Liver (tissue), 9 donors: ENCODE results near the gene REC114. TPM values are rescaled to one million over a fixed set of nuclear protein-coding genes. Genes with fewer than 3 reads are reported as not detected.
"Not testable (repeated sequence)": the region's sequence is repeated elsewhere in the genome, so short reads cannot be mapped to it uniquely, and the experiment has no call there.

Source experiments
- DNase-seq: peaks from one replicate; pipeline ENCODE4 v3.0.0-alpha.2; 2017; ENCODE audit warnings: low spot score
- H3K27ac ChIP-seq, 2 donors: one replicate each; pipeline ENCODE4 v1.7.0; 2013; ENCODE audit warnings: inconsistent platforms in 2 of 2, low read length in 2 of 2, control low read depth in 1 of 2, low read depth in 1 of 2, mild to moderate bottlenecking in 1 of 2
- H3K27me3 ChIP-seq, 4 donors: one replicate each; pipeline versions ENCODE4 v1.6.1 to v1.7.0; 2013; ENCODE audit warnings: low read length in 3 of 4, inconsistent platforms in 1 of 4, mild to moderate bottlenecking in 1 of 4, moderate library complexity in 1 of 4; ENCODE audit not compliant: control insufficient read depth in 4 of 4, insufficient read depth in 4 of 4
- H3K36me3 ChIP-seq, 4 donors: one replicate each; pipeline versions ENCODE4 v1.6.1 to v1.7.0; 2013; ENCODE audit warnings: low read length in 3 of 4, mild to moderate bottlenecking in 3 of 4, low read depth in 1 of 4, moderate library complexity in 1 of 4; ENCODE audit not compliant: control insufficient read depth in 4 of 4, insufficient read depth in 3 of 4
- H3K4me1 ChIP-seq, 4 donors: one replicate each; pipeline versions ENCODE4 v1.6.1 to v1.7.0; 2013; ENCODE audit warnings: low read length in 3 of 4, mild to moderate bottlenecking in 3 of 4, moderate library complexity in 1 of 4; ENCODE audit not compliant: control insufficient read depth in 4 of 4, insufficient read depth in 4 of 4
- H3K4me3 ChIP-seq, 3 donors: one replicate each; pipeline versions ENCODE4 v1.6.1 to v1.7.0; 2013; ENCODE audit warnings: low read length in 3 of 3, control low read depth in 1 of 3, low read depth in 1 of 3, mild to moderate bottlenecking in 1 of 3
- H3K9ac ChIP-seq, 2 donors: one replicate each; pipeline ENCODE4 v1.7.0; 2013; ENCODE audit warnings: low read length in 2 of 2, mild to moderate bottlenecking in 2 of 2, moderate library complexity in 2 of 2, control low read depth in 1 of 2, low read depth in 1 of 2
- H3K9me3 ChIP-seq, 4 donors: one replicate each; pipeline versions ENCODE4 v1.6.1 to v1.7.0; 2013; ENCODE audit warnings: low read length in 3 of 4; ENCODE audit not compliant: control insufficient read depth in 4 of 4
- EGR1 ChIP-seq, 2 donors: IDR thresholded peaks; 2 replicates each; pipeline ENCODE4 v1.6.1; 2016 to 2018; ENCODE audit warnings: antibody characterized with exemption in 2 of 2, low read depth in 2 of 2
- FOXA1 ChIP-seq: IDR thresholded peaks from 2 replicates; pipeline ENCODE4 v1.6.1; 2016; ENCODE audit warnings: antibody characterized with exemption
- FOXA2 ChIP-seq: IDR thresholded peaks from 2 replicates; pipeline ENCODE4 v1.6.1; 2016; ENCODE audit warnings: antibody characterized with exemption
- GABPA ChIP-seq, 2 donors: IDR thresholded peaks in 1 of 2; conservative IDR thresholded peaks in 1 of 2; 2 replicates each; pipeline ENCODE4 v1.6.1; 2016; ENCODE audit warnings: antibody characterized with exemption in 2 of 2, mild to moderate bottlenecking in 1 of 2, moderate library complexity in 1 of 2
- HNF4G ChIP-seq: IDR thresholded peaks from 2 replicates; pipeline ENCODE4 v1.6.1; 2016; ENCODE audit warnings: antibody characterized with exemption
- JUND ChIP-seq, 2 donors: IDR thresholded peaks; 2 replicates each; pipeline ENCODE4 v1.6.1; 2016; ENCODE audit warnings: antibody characterized with exemption in 2 of 2
- NR2F2 ChIP-seq: IDR thresholded peaks from 2 replicates; pipeline ENCODE4 v1.6.1; 2016; ENCODE audit warnings: antibody characterized with exemption
- RXRA ChIP-seq, 2 donors: IDR thresholded peaks; 2 replicates each; pipeline ENCODE4 v1.6.1; 2017 to 2018; ENCODE audit warnings: antibody characterized with exemption in 2 of 2, mild to moderate bottlenecking in 1 of 2
- SP1 ChIP-seq: IDR thresholded peaks from 2 replicates; pipeline ENCODE4 v1.6.1; 2018; ENCODE audit warnings: antibody characterized with exemption, mild to moderate bottlenecking
- TAF1 ChIP-seq: conservative IDR thresholded peaks from 2 replicates; pipeline ENCODE4 v1.6.1; 2016; ENCODE audit warnings: antibody characterized with exemption, mild to moderate bottlenecking
- YY1 ChIP-seq: IDR thresholded peaks from 2 replicates; pipeline ENCODE4 v1.6.1; 2016; ENCODE audit warnings: antibody characterized with exemption, mild to moderate bottlenecking
- ZBTB33 ChIP-seq: IDR thresholded peaks from 2 replicates; pipeline ENCODE4 v1.6.1; 2016; ENCODE audit warnings: antibody characterized with exemption
- WGBS: extraction: QIAGEN DNeasy Blood & Tissue Kit; methylation state at CpG from one replicate; pipeline ENCODE4 v1.1.7; 2013; 5-methylcytosine and 5-hydroxymethylcytosine counted together
- polyA plus RNA-seq, 2 donors: library from polyadenylated mRNA; stranded (reverse) in 1 of 2; unstranded in 1 of 2; fragments of 200-250 nt in 1 of 2; fragments of >200 nt in 1 of 2; fragmentation: Nextera tagmentation in 1 of 2; extraction: Ambion mirVana in 1 of 2; gene quantifications; one replicate each; pipeline versions ENCODE4 v1.2.1 to v1.2.3, GENCODE V29; 2013 to 2015
- total RNA-seq, 2 donors: library from RNA; depleted of rRNA; stranded (reverse); fragments of >200 nt; gene quantifications; one replicate each; pipeline ENCODE4 v1.2.3, GENCODE V29; 2014
- TF ChIP-seq, protein P1 (sequence below): fragments of 150-350 bp; IDR thresholded peaks from 2 replicates; pipeline ENCODE4 v1.5.1; 2017; ENCODE audit warnings: improper control_type of control experiment, low read depth, low read length; ENCODE audit not compliant: missing input control
- TF ChIP-seq, protein P2 (sequence below): IDR thresholded peaks from 2 replicates; pipeline ENCODE4 v1.6.1; 2016; ENCODE audit warnings: antibody characterized with exemption
- TF ChIP-seq, protein P3 (sequence below): IDR thresholded peaks from 2 replicates; pipeline ENCODE4 v1.6.1; 2016; ENCODE audit warnings: antibody characterized with exemption
- donor health status: healthy.
- donor health status: healthy.
- donor health status: healthy.
- donor health status: healthy.
- donor health status: healthy.

The REC114 gene
- total and polyA plus RNA-seq, 4 donors = not detected

DNA sequence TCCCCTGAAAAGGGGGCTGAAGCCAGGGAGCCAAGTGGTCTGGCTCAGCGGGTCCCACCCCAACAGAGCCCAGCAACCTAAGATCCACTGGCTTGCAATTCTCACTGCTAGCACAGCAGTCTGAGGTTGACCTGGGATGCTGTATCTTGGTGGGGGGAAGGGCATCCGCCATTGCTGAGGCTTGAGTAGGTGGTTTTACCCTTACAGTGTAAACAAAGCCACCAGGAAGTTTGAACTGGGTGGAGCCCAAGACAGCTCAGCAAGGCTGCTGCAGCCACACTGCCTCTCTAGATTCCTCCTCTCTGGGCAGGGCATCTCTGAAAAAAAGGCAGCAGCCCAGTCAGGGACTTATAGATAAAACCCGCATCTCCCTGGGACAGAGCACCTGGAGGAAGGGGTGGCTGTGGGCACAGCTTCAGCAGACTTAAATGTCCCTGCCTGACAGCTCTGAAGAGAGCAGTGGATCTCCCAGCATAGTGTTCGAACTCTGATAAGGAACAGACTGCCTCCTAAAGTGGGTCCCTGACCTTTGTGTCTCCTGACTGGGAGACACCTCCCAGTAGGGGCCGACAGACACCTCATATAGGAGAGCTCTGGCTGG lies 5.3 kb downstream of the REC114 start:
- not testable (repeated sequence) for H3K9ac ChIP-seq, H3K27ac ChIP-seq, DNase-seq, H3K9me3 ChIP-seq, H3K27me3 ChIP-seq, H3K36me3 ChIP-seq, H3K4me3 ChIP-seq, H3K4me1 ChIP-seq
- WGBS = 63% methylated on average over 5 of the region's 5 CpGs

- not testable (repeated sequence) for H3K36me3 ChIP-seq, H3K27me3 ChIP-seq, H3K9ac ChIP-seq, H3K4me1 ChIP-seq, H3K27ac ChIP-seq, H3K9me3 ChIP-seq, H3K4me3 ChIP-seq, DNase-seq
- 75% methylated on average over 2 of the region's 3 CpGs for WGBS
Measured at GRCh38 chr15:73449980-73450379, 7.0 kb downstream of the REC114 start.

- H3K27me3 ChIP-seq = no peaks in the 10 kb centered on the region
- no peaks in the 10 kb centered on the region for H3K36me3 ChIP-seq
- H3K4me3 ChIP-seq = no peak overlapping the region
- WGBS = 7% methylated on average over 1 of the region's 1 CpG
- H3K9ac ChIP-seq = no peak overlapping the region
- peaks cover 0 to 1% (median 0%) of the 10 kb centered on the region in 4 donors for H3K9me3 ChIP-seq
- H3K4me1 ChIP-seq = no peaks in the 10 kb centered on the region
- TF ChIP-seq, protein P1, sequence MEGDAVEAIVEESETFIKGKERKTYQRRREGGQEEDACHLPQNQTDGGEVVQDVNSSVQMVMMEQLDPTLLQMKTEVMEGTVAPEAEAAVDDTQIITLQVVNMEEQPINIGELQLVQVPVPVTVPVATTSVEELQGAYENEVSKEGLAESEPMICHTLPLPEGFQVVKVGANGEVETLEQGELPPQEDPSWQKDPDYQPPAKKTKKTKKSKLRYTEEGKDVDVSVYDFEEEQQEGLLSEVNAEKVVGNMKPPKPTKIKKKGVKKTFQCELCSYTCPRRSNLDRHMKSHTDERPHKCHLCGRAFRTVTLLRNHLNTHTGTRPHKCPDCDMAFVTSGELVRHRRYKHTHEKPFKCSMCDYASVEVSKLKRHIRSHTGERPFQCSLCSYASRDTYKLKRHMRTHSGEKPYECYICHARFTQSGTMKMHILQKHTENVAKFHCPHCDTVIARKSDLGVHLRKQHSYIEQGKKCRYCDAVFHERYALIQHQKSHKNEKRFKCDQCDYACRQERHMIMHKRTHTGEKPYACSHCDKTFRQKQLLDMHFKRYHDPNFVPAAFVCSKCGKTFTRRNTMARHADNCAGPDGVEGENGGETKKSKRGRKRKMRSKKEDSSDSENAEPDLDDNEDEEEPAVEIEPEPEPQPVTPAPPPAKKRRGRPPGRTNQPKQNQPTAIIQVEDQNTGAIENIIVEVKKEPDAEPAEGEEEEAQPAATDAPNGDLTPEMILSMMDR = no peak
- TF ChIP-seq RXRA (IDR thresholded peaks at IDR 0.05) (no peak), FOXA1 (no peak)
- TF ChIP-seq, protein P2, sequence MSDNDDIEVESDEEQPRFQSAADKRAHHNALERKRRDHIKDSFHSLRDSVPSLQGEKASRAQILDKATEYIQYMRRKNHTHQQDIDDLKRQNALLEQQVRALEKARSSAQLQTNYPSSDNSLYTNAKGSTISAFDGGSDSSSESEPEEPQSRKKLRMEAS = no peak
- no peak overlapping the region for H3K27ac ChIP-seq
- DNase-seq = no peak
Measured at GRCh38 chr15:73454096-73454495, 11.1 kb downstream of the REC114 start.

GRCh38 chr15:73455876-73456275 lies 12.9 kb downstream of the REC114 start:
- no peaks in the 10 kb centered on the region for H3K27me3 ChIP-seq
- H3K9ac ChIP-seq = no peak overlapping the region
- no peaks in the 10 kb centered on the region for H3K4me1 ChIP-seq
- WGBS = 38% methylated on average over 1 of the region's 1 CpG
- no peak overlapping the region for H3K27ac ChIP-seq
- DNase-seq = no peak
- peaks cover 0 to 1% (median 0%) of the 10 kb centered on the region in 4 donors for H3K9me3 ChIP-seq
- TF ChIP-seq JUND (IDR thresholded peaks at IDR 0.05) (no peak), FOXA1 (no peak), HNF4G (no peak), FOXA2 (no peak), TAF1 (no peak), EGR1 (IDR thresholded peaks at IDR 0.05; ENCODE audit: low read depth in 2 of 2) (no peak), GABPA (IDR thresholded peaks at IDR 0.05 in 1 of 2, conservative IDR thresholded peaks at IDR 0.05 in 1 of 2) (no peak), YY1 (no peak), SP1 (no peak), NR2F2 (no peak), ZBTB33 (no peak)
- TF ChIP-seq, protein P3, sequence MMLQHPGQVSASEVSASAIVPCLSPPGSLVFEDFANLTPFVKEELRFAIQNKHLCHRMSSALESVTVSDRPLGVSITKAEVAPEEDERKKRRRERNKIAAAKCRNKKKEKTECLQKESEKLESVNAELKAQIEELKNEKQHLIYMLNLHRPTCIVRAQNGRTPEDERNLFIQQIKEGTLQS = no peak
- TF ChIP-seq, protein P1 = no peak
- no peaks in the 10 kb centered on the region for H3K36me3 ChIP-seq
- H3K4me3 ChIP-seq = no peak overlapping the region
